AG04449 (cell line): ENCODE data around the gene STIMATE.

Experiments used
- CTCF ChIA-PET: fragments of 350-600 bp; formaldehyde crosslinking; extraction: SDS; loops from one replicate; lab custom pipeline; 2021; ENCODE audit warnings: antibody characterized with exemption; lab: Yijun Ruan, JAX
- POLR2A ChIA-PET: fragments of 400-600, 350-600 bp; formaldehyde crosslinking; extraction: SDS; loops from one replicate; lab custom pipeline; 2020; ENCODE audit warnings: antibody characterized with exemption, inconsistent platforms; lab: Yijun Ruan, JAX
- DNase-seq: peaks from one replicate; pipeline ENCODE4 v3.0.0-alpha.2; 2010; ENCODE audit warnings: low read depth, low spot score
- H3K4me3 ChIP-seq: 2 replicates; pipeline ENCODE4 v1.5.1; 2011; ENCODE audit warnings: low read depth, mild to moderate bottlenecking, control low read depth, low read length
- TF ChIP-seq, protein P1 (sequence below): IDR thresholded peaks from one replicate; pipeline ENCODE4 v1.5.1; 2011; ENCODE audit warnings: mild to moderate bottlenecking, moderate library complexity, low read length, control low read depth, inconsistent platforms; ENCODE audit not compliant: insufficient read depth; ENCODE audit errors: missing control alignments

The STIMATE gene

DNA sequence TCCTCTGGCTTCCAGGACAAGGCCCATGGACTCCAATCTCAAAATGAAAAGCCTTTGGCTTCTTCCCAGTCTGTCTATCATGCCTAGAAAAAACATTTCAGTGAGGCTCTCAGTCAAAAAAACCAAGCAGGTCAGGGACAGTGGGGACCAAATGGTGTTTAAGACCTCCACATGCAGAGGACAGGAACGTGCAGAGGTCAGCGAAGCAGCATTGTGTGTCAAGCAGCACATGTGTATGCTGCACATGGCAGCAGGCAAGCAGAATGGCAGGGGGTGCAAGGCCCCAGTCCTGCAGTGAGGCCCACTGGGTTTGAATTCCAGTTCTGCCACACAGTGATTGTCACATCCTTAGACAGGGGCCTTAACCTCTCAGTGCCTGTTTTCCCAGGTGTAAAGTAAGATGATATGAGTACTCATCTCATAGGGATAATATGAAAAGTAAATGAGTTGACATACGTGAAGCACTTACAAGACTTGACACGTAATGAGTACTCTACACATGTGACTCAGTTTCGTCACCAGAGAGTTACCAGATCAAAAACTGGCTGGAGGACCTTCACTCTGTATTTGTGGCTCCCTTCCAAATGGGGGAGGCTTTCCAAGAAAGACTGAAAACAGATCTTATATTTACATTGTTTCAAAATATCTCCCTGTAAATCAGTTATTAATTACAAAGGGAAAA lies 11.2 kb downstream of the STIMATE start:
- no peak overlapping the region for H3K4me3 ChIP-seq
- POLR2A ChIA-PET: no interaction called here

DNA sequence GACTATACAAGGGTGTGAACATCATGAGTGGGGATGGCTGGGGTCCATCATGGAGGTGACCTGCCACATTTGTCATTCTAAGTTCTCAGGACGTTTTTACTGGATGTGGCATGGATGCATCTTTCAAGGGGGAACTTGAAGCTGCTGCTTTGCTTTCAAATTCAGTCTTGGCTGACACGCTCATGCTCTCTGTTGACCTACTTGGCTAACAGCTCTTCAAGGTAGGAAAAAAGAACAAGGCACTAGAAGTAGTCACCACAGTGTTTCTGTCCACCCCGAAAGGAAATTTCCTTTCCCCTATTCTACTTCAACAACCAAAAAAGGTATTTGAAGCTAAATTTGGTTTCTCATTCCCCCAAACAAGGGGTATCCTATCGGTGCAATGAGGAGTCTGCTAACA lies 15.0 kb downstream of the STIMATE start:
- TF ChIP-seq, protein P1, sequence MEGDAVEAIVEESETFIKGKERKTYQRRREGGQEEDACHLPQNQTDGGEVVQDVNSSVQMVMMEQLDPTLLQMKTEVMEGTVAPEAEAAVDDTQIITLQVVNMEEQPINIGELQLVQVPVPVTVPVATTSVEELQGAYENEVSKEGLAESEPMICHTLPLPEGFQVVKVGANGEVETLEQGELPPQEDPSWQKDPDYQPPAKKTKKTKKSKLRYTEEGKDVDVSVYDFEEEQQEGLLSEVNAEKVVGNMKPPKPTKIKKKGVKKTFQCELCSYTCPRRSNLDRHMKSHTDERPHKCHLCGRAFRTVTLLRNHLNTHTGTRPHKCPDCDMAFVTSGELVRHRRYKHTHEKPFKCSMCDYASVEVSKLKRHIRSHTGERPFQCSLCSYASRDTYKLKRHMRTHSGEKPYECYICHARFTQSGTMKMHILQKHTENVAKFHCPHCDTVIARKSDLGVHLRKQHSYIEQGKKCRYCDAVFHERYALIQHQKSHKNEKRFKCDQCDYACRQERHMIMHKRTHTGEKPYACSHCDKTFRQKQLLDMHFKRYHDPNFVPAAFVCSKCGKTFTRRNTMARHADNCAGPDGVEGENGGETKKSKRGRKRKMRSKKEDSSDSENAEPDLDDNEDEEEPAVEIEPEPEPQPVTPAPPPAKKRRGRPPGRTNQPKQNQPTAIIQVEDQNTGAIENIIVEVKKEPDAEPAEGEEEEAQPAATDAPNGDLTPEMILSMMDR: no peak
- H3K4me3 ChIP-seq: no peak overlapping the region
- CTCF ChIA-PET: no interaction called here
- POLR2A ChIA-PET: no interaction called here
- no peak for DNase-seq

More for the DNA sequence above, 11.2 kb downstream of the STIMATE start:
- DNase-seq: no peak
- CTCF ChIA-PET: no interaction called here
- TF ChIP-seq, protein P1: no peak

DNA sequence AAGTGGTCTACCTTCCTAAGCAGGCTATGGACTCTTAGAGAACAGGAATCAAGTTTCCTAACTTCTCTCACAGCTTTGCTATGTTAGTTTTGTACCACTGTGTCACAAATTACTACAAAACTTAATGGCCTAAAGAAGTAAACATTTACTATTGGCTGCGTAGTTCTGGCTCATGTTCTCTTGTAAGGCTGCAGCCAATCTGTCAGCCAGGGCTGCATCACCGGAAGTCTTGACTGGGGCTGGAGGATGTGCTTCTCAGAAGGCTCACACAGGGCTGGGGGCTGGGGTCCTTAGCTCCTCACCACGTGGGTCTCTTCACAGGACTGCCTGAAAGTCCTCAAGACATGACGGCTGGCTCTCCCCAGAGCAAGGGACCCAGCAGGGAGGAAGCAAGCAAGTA lies 15.5 kb downstream of the STIMATE start:
- H3K4me3 ChIP-seq: no peak overlapping the region
- ChIA-PET POLR2A (no interaction called here), CTCF (no interaction called here)
- TF ChIP-seq, protein P1: no peak
- DNase-seq: no peak

DNA sequence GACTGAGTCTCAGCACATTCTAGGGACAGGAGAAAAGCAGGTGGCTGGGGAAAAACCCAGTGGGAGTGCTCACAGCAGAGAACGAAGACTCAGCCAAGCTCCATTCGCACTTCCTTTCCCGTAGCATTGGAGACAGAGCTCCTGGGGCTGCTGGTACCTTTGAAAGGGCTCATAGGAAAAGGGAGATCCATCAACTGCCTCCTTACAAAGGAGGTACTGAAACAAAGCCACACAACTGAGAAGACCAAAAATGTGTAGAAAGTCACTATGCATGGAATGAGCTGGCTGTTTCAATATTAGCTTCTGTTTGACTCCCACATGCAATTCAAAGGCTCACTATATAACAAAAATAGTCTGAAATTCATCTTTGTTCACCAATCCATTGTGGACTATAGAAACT lies 16.9 kb downstream of the STIMATE start:
- TF ChIP-seq, protein P1: no peak
- H3K4me3 ChIP-seq: no peak overlapping the region
- ChIA-PET CTCF (interaction anchor here (0.7 kb wide), 2 partner anchors 11 to 231 kb away, joined by 3 read pairs; no protein-coding TSS in a partner anchor), POLR2A (no interaction called here)
- no peak for DNase-seq

DNA sequence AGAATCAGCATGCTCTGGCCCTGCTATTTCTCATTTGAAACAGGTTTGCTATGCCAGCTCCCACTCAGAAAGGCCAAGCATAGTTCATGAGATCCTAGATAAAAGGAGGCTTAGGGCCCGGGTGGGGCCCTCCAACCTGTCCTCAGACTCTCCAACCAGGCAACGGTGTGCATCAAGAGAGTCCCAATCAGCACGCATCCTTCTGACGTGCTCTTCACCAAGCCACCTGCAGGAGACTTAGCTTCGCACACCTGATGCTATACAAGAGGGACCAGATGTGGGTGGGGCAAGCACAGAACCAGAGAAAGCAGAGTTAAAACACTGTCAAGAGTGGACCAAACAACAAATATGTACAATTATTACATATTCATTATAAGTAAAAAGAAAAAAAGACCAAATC lies 17.3 kb downstream of the STIMATE start:
- ChIA-PET CTCF (interaction anchor here (0.7 to 1.2 kb wide), 3 partner anchors 11 to 55 kb away, joined by 3 read pairs; no protein-coding TSS in a partner anchor), POLR2A (no interaction called here)

DNA sequence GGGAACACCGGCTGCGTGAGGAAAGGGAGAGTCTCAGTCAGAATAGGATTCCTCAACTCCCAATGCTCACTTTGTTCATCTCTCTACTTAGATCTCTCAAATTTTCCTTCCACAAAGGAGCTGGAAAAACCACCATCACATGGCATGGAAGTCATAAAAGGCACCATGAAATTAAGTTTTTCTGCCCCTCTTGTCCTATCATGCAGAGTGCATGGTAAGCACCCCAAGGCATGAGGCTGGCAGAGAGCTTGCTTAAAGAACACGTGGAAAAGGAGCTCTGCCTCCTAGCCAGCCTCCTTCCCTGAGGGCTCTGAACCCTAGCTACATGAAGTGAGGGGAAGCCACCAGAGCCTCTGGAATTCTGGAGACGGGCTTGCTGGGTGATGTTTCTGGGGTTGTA lies 17.8 kb downstream of the STIMATE start:
- TF ChIP-seq, protein P1: no peak
- POLR2A ChIA-PET: no interaction called here
- no peak for DNase-seq
- CTCF ChIA-PET: interaction anchor here (1.1 to 1.2 kb wide), 2 partner anchors 54 to 55 kb away, joined by 3 read pairs; no protein-coding TSS in a partner anchor
- H3K4me3 ChIP-seq: no peak overlapping the region

More for the DNA sequence above, 17.3 kb downstream of the STIMATE start:
- H3K4me3 ChIP-seq: no peak overlapping the region
- no peak for DNase-seq
- TF ChIP-seq, protein P1: no peak
